Lung (tissue), 12 donors: ENCODE results near the gene NUP188. TPM values are rescaled to one million over a fixed set of nuclear protein-coding genes. Genes with fewer than 3 reads are reported as not detected.
"Not testable (repeated sequence)": the region's sequence is repeated elsewhere in the genome, so short reads cannot be mapped to it uniquely, and the experiment has no call there.

Experiments
- ATAC-seq: fragments of 200-7000 bp; cut with Tn5 transposase; one replicate; pipeline ENCODE4 v1.9.1; 2020; ENCODE audit warnings: moderate number of reproducible peaks; ENCODE audit not compliant: insufficient read depth, low FRiP score
- DNase-seq, 3 donors: peaks; one replicate each; pipeline ENCODE4 v3.0.0-alpha.2; 2013 to 2017
- H3K27ac ChIP-seq, 2 donors: one replicate each; pipeline ENCODE4 v1.5.1; 2013; ENCODE audit warnings: mild to moderate bottlenecking in 2 of 2, moderate library complexity in 2 of 2, control low read depth in 1 of 2, inconsistent platforms in 1 of 2, low read depth in 1 of 2, low read length in 1 of 2
- H3K27me3 ChIP-seq, 3 donors: one replicate each; pipeline ENCODE4 v1.5.1; 2013; ENCODE audit warnings: low read length in 2 of 3; ENCODE audit not compliant: control insufficient read depth in 3 of 3, insufficient read depth in 3 of 3
- H3K36me3 ChIP-seq, 4 donors: one replicate each; pipeline ENCODE4 v1.5.1; 2013; ENCODE audit warnings: low read length in 4 of 4, mild to moderate bottlenecking in 1 of 4, moderate library complexity in 1 of 4; ENCODE audit not compliant: control insufficient read depth in 4 of 4, insufficient read depth in 4 of 4
- H3K4me1 ChIP-seq, 5 donors: one replicate each; pipeline ENCODE4 v1.5.1; 2013; ENCODE audit warnings: low read length in 5 of 5, mild to moderate bottlenecking in 2 of 5, moderate library complexity in 1 of 5; ENCODE audit not compliant: control insufficient read depth in 5 of 5, insufficient read depth in 5 of 5
- H3K4me3 ChIP-seq: one replicate; pipeline ENCODE4 v1.5.1; 2013; ENCODE audit warnings: mild to moderate bottlenecking, control low read depth, moderate library complexity
- H3K9ac ChIP-seq, 2 donors: one replicate each; pipeline ENCODE4 v1.5.1; 2013; ENCODE audit warnings: low read length in 2 of 2, control low read depth in 1 of 2; ENCODE audit not compliant: insufficient read depth in 1 of 2
- H3K9me3 ChIP-seq, 4 donors: one replicate each; pipeline ENCODE4 v1.5.1; 2013; ENCODE audit warnings: low read length in 3 of 4, mild to moderate bottlenecking in 1 of 4, moderate library complexity in 1 of 4; ENCODE audit not compliant: control insufficient read depth in 4 of 4, insufficient read depth in 3 of 4
- CTCF ChIP-seq: IDR thresholded peaks from 2 replicates; pipeline ENCODE4 v1.5.1; 2012; ENCODE audit warnings: mild to moderate bottlenecking; ENCODE audit errors: control extremely low read depth, extremely low read depth
- WGBS, 2 donors: extraction: QIAGEN DNeasy Blood & Tissue Kit; methylation state at CpG; one replicate each; pipeline ENCODE4 v1.1.7; 2013; 5-methylcytosine and 5-hydroxymethylcytosine counted together
- polyA plus RNA-seq, 2 donors: library from polyadenylated mRNA; stranded (reverse); fragments of 200-250 nt; gene quantifications; one replicate each; pipeline ENCODE4 v1.2.1, GENCODE V29; 2013
- total RNA-seq, 2 donors: library from RNA; depleted of rRNA in 1 of 2; stranded (reverse); fragments of >200 nt in 1 of 2; gene quantifications; one replicate each; pipeline ENCODE4 v1.2.1, GENCODE V29; 2014 to 2021
- donor health status: control.
- donor health status: control.
- donor health status: Bipolar disorder and iron deficiency.
- donor health status: healthy.
- donor health status: DM: yes; HTN: yes; CAD: no.

Gene NUP188
- total and polyA plus RNA-seq, 4 donors, result 17.0 to 48.5 (median 32.1) TPM

- H3K9ac ChIP-seq, result no peak overlapping the region
- no peak for TF ChIP-seq CTCF
- no peak for DNase-seq
- no peak overlapping the region for H3K27ac ChIP-seq
- peaks cover 0 to 16% (median 4%) of the 10 kb centered on the region in 5 donors for H3K4me1 ChIP-seq
- no peaks in the 10 kb centered on the region for H3K9me3 ChIP-seq
- peaks cover 0 to under 1% (median 0%) of the 10 kb centered on the region in 4 donors for H3K36me3 ChIP-seq
- WGBS, 2 donors, result 74 to 80% methylated on average over 4 of the region's 4 CpGs
- no peaks in the 10 kb centered on the region for H3K27me3 ChIP-seq
- ATAC-seq, result no peak
- H3K4me3 ChIP-seq, result no peak overlapping the region
Observed at GRCh38 chr9:129031514-129031913, 84.0 kb downstream of the NUP188 start.

DNA sequence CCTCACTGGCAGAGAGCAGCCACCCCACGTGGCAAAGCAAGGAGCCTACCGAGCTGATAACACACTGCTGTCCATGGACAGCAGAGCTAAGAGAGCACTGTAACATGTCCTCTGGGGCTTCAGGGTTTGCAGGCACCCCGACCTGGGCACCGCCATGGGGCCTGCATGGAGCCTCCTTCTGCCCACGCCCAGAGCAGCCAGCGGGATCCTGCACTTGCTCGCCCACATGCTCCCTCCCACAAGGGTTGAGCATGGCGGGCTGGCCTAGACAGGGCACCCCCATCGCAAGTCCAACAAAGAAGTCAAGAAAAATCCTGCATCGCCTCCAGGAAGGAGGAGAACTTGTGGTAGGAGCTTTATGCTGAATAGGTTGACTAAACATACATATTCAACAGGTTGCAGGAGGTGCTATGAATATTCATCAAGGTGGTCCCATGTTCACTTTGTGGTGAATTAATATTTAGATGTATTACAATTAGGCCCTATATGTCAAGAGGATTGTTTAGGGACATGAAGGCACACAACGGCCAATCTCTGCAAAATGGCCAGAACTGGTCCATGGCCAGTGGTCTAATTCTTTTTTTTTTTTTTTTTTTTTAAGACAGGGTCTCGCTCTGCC lies 85.2 kb downstream of the NUP188 start:
- WGBS, 2 donors, result 86 to 87% methylated on average over 12 of the region's 12 CpGs
- Histone ChIP-seq H3K36me3 (peaks cover 0 to 3% (median 0%) of the 10 kb centered on the region in 4 donors), H3K27me3 (no peaks in the 10 kb centered on the region), H3K4me3 (no peak overlapping the region), H3K4me1 (peaks cover 0 to 15% (median 3%) of the 10 kb centered on the region in 5 donors), H3K9me3 (no peaks in the 10 kb centered on the region), H3K9ac (no peak overlapping the region), H3K27ac (no peak overlapping the region)
- no peak for ATAC-seq
- DNase-seq, result no peak
- TF ChIP-seq CTCF, result no peak

- no peak for ATAC-seq
- no peak for DNase-seq
- no peak overlapping the region for H3K27ac ChIP-seq
- H3K4me1 ChIP-seq, result peaks cover 0 to 19% (median 9%) of the 10 kb centered on the region in 5 donors
- no peak overlapping the region for H3K9ac ChIP-seq
- 87 to 91% methylated on average over 8 of the region's 8 CpGs for WGBS, 2 donors
- no peaks in the 10 kb centered on the region for H3K9me3 ChIP-seq
- no peak for TF ChIP-seq CTCF
- H3K4me3 ChIP-seq, result no peak overlapping the region
- H3K27me3 ChIP-seq, result no peaks in the 10 kb centered on the region
- H3K36me3 ChIP-seq, result peaks cover 0 to 3% (median 0%) of the 10 kb centered on the region in 4 donors
Observed at GRCh38 chr9:129033216-129033615, 85.7 kb downstream of the NUP188 start.

- peaks cover 0 to 20% (median 10%) of the 10 kb centered on the region in 5 donors for H3K4me1 ChIP-seq
- H3K36me3 ChIP-seq, ATAC-seq, H3K27me3 ChIP-seq, H3K9me3 ChIP-seq, H3K4me3 ChIP-seq, DNase-seq: not testable (repeated sequence)
- H3K27ac ChIP-seq, result peak overlapping the region; percentile 72 to 90
- 42 to 56% methylated on average over 13 of the region's 13 CpGs for WGBS, 2 donors
- H3K9ac ChIP-seq, result peak overlapping the region in 1 of 2 donors; percentile 71
Observed at GRCh38 chr9:129035838-129036237, 88.3 kb downstream of the NUP188 start.
